H1 (cell line): ENCODE measurements around the gene CRY1. TPM values are rescaled to one million over a fixed set of nuclear protein-coding genes. Genes with fewer than 3 reads are reported as not detected.

Experiments
- CTCF ChIA-PET: fragments of 300-600 bp; sonication (Branson Sonifier 250); formaldehyde crosslinking; loops from one replicate; lab custom pipeline; 2021; ENCODE audit not compliant: partially characterized antibody; lab: Charles Lee
- POLR2A ChIA-PET: fragments of 300-600 bp; sonication (Branson Sonifier 250); formaldehyde crosslinking; loops from one replicate; lab custom pipeline; 2021; ENCODE audit warnings: inconsistent platforms; ENCODE audit not compliant: partially characterized antibody; lab: Charles Lee
- DNase-seq, 2 experiments: peaks; one replicate each; pipeline versions ENCODE4 v3.0.0 to v3.0.0-alpha.2; 2010 to 2022; ENCODE audit warnings: low spot score in 2 of 2, low read depth in 1 of 2, mixed read lengths in 1 of 2
- FAIRE-seq: peaks from 2 replicates; lab custom pipeline; 2011; peaks lifted over from hg19 to GRCh38; lab: Jason Lieb, UNC
- H2AFZ ChIP-seq: 2 replicates; pipeline ENCODE4 v1.8.1; 2012; ENCODE audit warnings: low read length, inconsistent platforms
- H2AK5ac ChIP-seq: 2 replicates; pipeline ENCODE4 v1.6.1; 2013; ENCODE audit warnings: low read depth, low read length
- H2BK120ac ChIP-seq: replicated peaks from 2 replicates; pipeline ENCODE3; 2013; ENCODE audit warnings: low read depth, low read length, inconsistent platforms
- H2BK12ac ChIP-seq: 2 replicates; pipeline ENCODE4 v1.6.1; 2013; ENCODE audit warnings: low read depth, low read length
- H2BK15ac ChIP-seq: 2 replicates; pipeline ENCODE4 v1.6.1; 2013; ENCODE audit warnings: low read length
- H2BK20ac ChIP-seq: 2 replicates; pipeline ENCODE4 v1.6.1; 2013; ENCODE audit warnings: low read length
- H2BK5ac ChIP-seq: 2 replicates; pipeline ENCODE4 v1.6.1; 2013; ENCODE audit warnings: low read depth, low read length
- H3K14ac ChIP-seq: 2 replicates; pipeline ENCODE4 v1.6.1; 2013; ENCODE audit warnings: inconsistent platforms; ENCODE audit not compliant: insufficient read length
- H3K18ac ChIP-seq: 2 replicates; pipeline ENCODE4 v1.6.1; 2013; ENCODE audit warnings: low read length; ENCODE audit errors: extremely low read depth
- H3K23ac ChIP-seq: 2 replicates; pipeline ENCODE4 v1.6.1; 2013; ENCODE audit warnings: inconsistent platforms; ENCODE audit not compliant: insufficient read length
- H3K23me2 ChIP-seq: 2 replicates; pipeline ENCODE4 v1.6.1; 2013; ENCODE audit warnings: low read depth, low read length
- H3K27ac ChIP-seq: 2 replicates; pipeline ENCODE4 v1.6.1; 2011; ENCODE audit warnings: low read depth, low read length, inconsistent platforms
- H3K27me3 ChIP-seq, 4 experiments: replicated peaks in 1 of 4; 1 replicate in 1 of 4; 2 replicates in 3 of 4; pipeline versions ENCODE4 v1.6.1 to v1.8.1; 2011 to 2013; ENCODE audit warnings: low read length in 3 of 4, mild to moderate bottlenecking in 3 of 4, inconsistent platforms in 2 of 4, mixed read lengths in 2 of 4, moderate library complexity in 1 of 4; ENCODE audit not compliant: control insufficient read depth in 3 of 4, insufficient read depth in 3 of 4; ENCODE audit errors: extremely low read depth in 1 of 4
- H3K36me3 ChIP-seq, 4 experiments: 2 replicates each; pipeline versions ENCODE4 v1.6.1 to v1.8.1; 2011 to 2013; ENCODE audit warnings: mild to moderate bottlenecking in 4 of 4, low read length in 3 of 4, moderate library complexity in 2 of 4, control low read depth in 1 of 4, inconsistent platforms in 1 of 4; ENCODE audit not compliant: insufficient read depth in 4 of 4, control insufficient read depth in 2 of 4
- H3K4ac ChIP-seq: replicated peaks from 2 replicates; pipeline ENCODE3; 2013; ENCODE audit warnings: low read length, low read depth, mixed read lengths, inconsistent platforms; ENCODE audit not compliant: insufficient read length
- H3K4me1 ChIP-seq, 4 experiments: replicated peaks in 1 of 4; 1 replicate in 1 of 4; 2 replicates in 3 of 4; pipeline versions ENCODE4 v1.6.1 to v1.8.1; 2011 to 2013; ENCODE audit warnings: low read length in 3 of 4, inconsistent platforms in 2 of 4, mixed read lengths in 1 of 4; ENCODE audit not compliant: insufficient read depth in 4 of 4, control insufficient read depth in 3 of 4
- H3K4me2 ChIP-seq, 2 experiments: 2 replicates each; pipeline versions ENCODE4 v1.6.1 to v1.8.1; 2011 to 2013; ENCODE audit warnings: low read depth in 2 of 2, low read length in 2 of 2, control low read depth in 1 of 2, inconsistent platforms in 1 of 2, mild to moderate bottlenecking in 1 of 2; ENCODE audit not compliant: insufficient read depth in 1 of 2
- H3K4me3 ChIP-seq, 4 experiments: fragments of 200-600, 300-600 bp in 1 of 4; sonication (generic), shearing (Covaris generic), sonication (Bioruptor Twin) in 1 of 4; 2 replicates each; pipeline versions ENCODE4 v1.5.1 to v1.8.1; 2011 to 2016; ENCODE audit warnings: low read length in 4 of 4, low read depth in 3 of 4, control low read depth in 2 of 4, inconsistent platforms in 2 of 4, mild to moderate bottlenecking in 2 of 4, mixed read lengths in 1 of 4, moderate library complexity in 1 of 4; ENCODE audit not compliant: insufficient read depth in 2 of 4; ENCODE audit errors: extremely low read depth in 1 of 4
- H3K56ac ChIP-seq: replicated peaks from 2 replicates; pipeline ENCODE3; 2013; ENCODE audit warnings: low read depth, mild to moderate bottlenecking, mixed read lengths, low read length, inconsistent platforms; ENCODE audit not compliant: insufficient read length
- H3K79me1 ChIP-seq: 2 replicates; pipeline ENCODE4 v1.6.1; 2013; ENCODE audit warnings: low read depth, low read length, control low read depth
- H3K79me2 ChIP-seq, 2 experiments: 2 replicates each; pipeline versions ENCODE4 v1.6.1 to v1.8.1; 2012 to 2013; ENCODE audit warnings: low read length in 2 of 2, mild to moderate bottlenecking in 2 of 2, inconsistent platforms in 1 of 2; ENCODE audit not compliant: insufficient read depth in 2 of 2, control insufficient read depth in 1 of 2
- H3K9ac ChIP-seq, 4 experiments: replicated peaks in 1 of 4; 1 replicate in 1 of 4; 2 replicates in 3 of 4; pipeline versions ENCODE4 v1.6.1 to v1.8.1; 2011 to 2013; ENCODE audit warnings: low read depth in 3 of 4, low read length in 3 of 4, control low read depth in 2 of 4, mild to moderate bottlenecking in 2 of 4, moderate library complexity in 2 of 4, inconsistent platforms in 1 of 4; ENCODE audit errors: extremely low read depth in 1 of 4
- H3K9me3 ChIP-seq, 2 experiments: 2 replicates each; pipeline versions ENCODE4 v1.6.1 to v1.8.1; 2012 to 2013; ENCODE audit warnings: mild to moderate bottlenecking in 2 of 2, moderate library complexity in 2 of 2, control low read depth in 1 of 2, inconsistent platforms in 1 of 2, low read depth in 1 of 2, low read length in 1 of 2, mixed read lengths in 1 of 2; ENCODE audit not compliant: insufficient read depth in 2 of 2
- H4K20me1 ChIP-seq, 2 experiments: replicated peaks in 1 of 2; 2 replicates each; pipeline versions ENCODE3 to v1.8.1; 2011 to 2013; ENCODE audit warnings: inconsistent platforms in 2 of 2, low read length in 2 of 2, mild to moderate bottlenecking in 1 of 2; ENCODE audit not compliant: insufficient read depth in 2 of 2, control insufficient read depth in 1 of 2
- H4K5ac ChIP-seq: 2 replicates; pipeline ENCODE4 v1.6.1; 2013; ENCODE audit warnings: low read length, low read depth, mixed read lengths, inconsistent platforms; ENCODE audit not compliant: insufficient read length
- H4K8ac ChIP-seq: 2 replicates; pipeline ENCODE4 v1.8.0; 2013; ENCODE audit warnings: mild to moderate bottlenecking, moderate library complexity, low read length, inconsistent platforms; ENCODE audit not compliant: insufficient read depth; ENCODE audit errors: extremely low read depth
- H4K91ac ChIP-seq: replicated peaks from 2 replicates; pipeline ENCODE3; 2013; ENCODE audit warnings: low read length, mixed read lengths, inconsistent platforms; ENCODE audit not compliant: insufficient read length
- ASH2L ChIP-seq: fragments of 200-600, 300-600 bp; sonication (generic); IDR thresholded peaks from one replicate; pipeline ENCODE4 v1.7.1; 2017; ENCODE audit warnings: low read length
- CBX5 ChIP-seq: fragments of 300-800, 300-1000 bp; sonication (generic); IDR thresholded peaks from 2 replicates; pipeline ENCODE4 v1.7.1; 2016; ENCODE audit warnings: antibody characterized with exemption, low read length, low read depth
- GABPA ChIP-seq: IDR thresholded peaks from 2 replicates; pipeline ENCODE4 v1.6.1; 2011; ENCODE audit warnings: mild to moderate bottlenecking, low read length, moderate library complexity, borderline replicate concordance; ENCODE audit not compliant: insufficient read depth
- JUN ChIP-seq: IDR thresholded peaks from 2 replicates; pipeline ENCODE4 v1.6.1; 2011; ENCODE audit warnings: low read depth, mild to moderate bottlenecking, improper control_type of control experiment, low read length
- JUND ChIP-seq: IDR thresholded peaks from 2 replicates; pipeline ENCODE4 v1.6.1; 2011; ENCODE audit warnings: mild to moderate bottlenecking, improper control_type of control experiment, low read length
- KDM5A ChIP-seq: fragments of 200-600 bp; IDR thresholded peaks from 2 replicates; pipeline ENCODE4 v1.7.1; 2012; ENCODE audit warnings: mild to moderate bottlenecking, low read length, inconsistent platforms, mixed read lengths
- MAFK ChIP-seq: IDR thresholded peaks from 2 replicates; pipeline ENCODE4 v1.6.1; 2012; ENCODE audit warnings: low read depth, mild to moderate bottlenecking, improper control_type of control experiment, low read length
- POLR2A ChIP-seq, 2 experiments: IDR thresholded peaks; 1 replicate in 1 of 2; 2 replicates in 1 of 2; pipeline ENCODE4 v1.6.1; 2011; ENCODE audit warnings: low read depth in 2 of 2, low read length in 2 of 2, mild to moderate bottlenecking in 2 of 2; ENCODE audit errors: control extremely low read depth in 1 of 2
- RAD21 ChIP-seq, 2 experiments: IDR thresholded peaks in 1 of 2; conservative IDR thresholded peaks in 1 of 2; 2 replicates each; pipeline ENCODE4 v1.6.1; 2011; ENCODE audit warnings: low read depth in 2 of 2, low read length in 2 of 2, improper control_type of control experiment in 1 of 2, inconsistent platforms in 1 of 2, mild to moderate bottlenecking in 1 of 2, moderate library complexity in 1 of 2
- RBBP5 ChIP-seq: IDR thresholded peaks from 2 replicates; pipeline ENCODE4 v1.7.1; 2012; ENCODE audit warnings: low read depth, mild to moderate bottlenecking, inconsistent platforms, low read length, moderate library complexity, borderline replicate concordance
- SAP30 ChIP-seq: fragments of 300-600 bp; sonication (generic); IDR thresholded peaks from 2 replicates; pipeline ENCODE4 v1.7.1; 2012; ENCODE audit warnings: low read length, moderate library complexity, mild to moderate bottlenecking, inconsistent platforms; ENCODE audit not compliant: insufficient read depth, insufficient replicate concordance
- SIN3A ChIP-seq, 2 experiments: IDR thresholded peaks in 1 of 2; conservative IDR thresholded peaks in 1 of 2; 2 replicates each; pipeline ENCODE4 v1.6.1; 2011 to 2012; ENCODE audit warnings: low read length in 2 of 2, improper control_type of control experiment in 1 of 2, low read depth in 1 of 2, mild to moderate bottlenecking in 1 of 2
- SIX5 ChIP-seq: IDR thresholded peaks from 2 replicates; pipeline ENCODE4 v1.6.1; 2011; ENCODE audit warnings: mild to moderate bottlenecking, low read depth, low read length
- TAF1 ChIP-seq: IDR thresholded peaks from 2 replicates; pipeline ENCODE4 v1.6.1; 2011; ENCODE audit warnings: mild to moderate bottlenecking, low read depth, low read length
- YY1 ChIP-seq: IDR thresholded peaks from 2 replicates; pipeline ENCODE4 v1.6.1; 2011; ENCODE audit warnings: low read depth, mild to moderate bottlenecking, low read length
- WGBS, 2 experiments: shearing (Covaris generic) in 1 of 2; methylation state at CpG; one replicate each; pipeline versions ENCODE4 v1.1.6 to v1.1.7; 2013 to 2015; ENCODE audit warnings: low lambda C conversion rate in 2 of 2, mixed read lengths in 2 of 2, inconsistent platforms in 1 of 2, low coverage in 1 of 2, missing lambda C conversion rate in 1 of 2; ENCODE audit not compliant: insufficient replicate concordance in 2 of 2, insufficient coverage in 1 of 2, insufficient read length in 1 of 2; ENCODE audit errors: extremely low coverage in 1 of 2, missing lambda C conversion rate in 1 of 2; 5-methylcytosine and 5-hydroxymethylcytosine counted together
- polyA plus RNA-seq, 7 experiments: library from polyadenylated mRNA; depleted of rRNA in 3 of 7; stranded (reverse) in 5 of 7; unstranded in 2 of 7; fragments of >200 nt in 5 of 7; fragments of 200-250 nt in 2 of 7; gene quantifications; 1 replicate in 5 of 7; 2 replicates in 1 of 7; 4 replicates in 1 of 7; pipeline versions ENCODE4 v1.2.1 to v1.2.3, GENCODE V29; 2011 to 2013; ENCODE audit warnings: missing spikeins in 2 of 7, mixed read lengths in 2 of 7
- total RNA-seq: library from RNA; stranded (reverse); fragmentation: NEBNext Ultra II Directional; extraction: Animal tissue kit (Norgen Biotek cat#: 25700); gene quantifications from 2 replicates; pipeline ENCODE4 v1.2.1, GENCODE V29; 2021

CRY1 gene
- total and polyA plus RNA-seq, 2 of the 8 experiments (the other 6 are each of a cell fraction or from before 2014, with no cell fraction given): 13.6 to 25.1 TPM

GRCh38 chr12:106982229-106982628, 111.1 kb downstream of the CRY1 start:
- Histone ChIP-seq H3K4me3 (no peak overlapping the region), H3K23me2 (peaks cover 4% of the 10 kb centered on the region; the same call in 1 of the 2 replicates), H3K79me2 (no peaks in the 10 kb centered on the region), H2BK5ac (no peak overlapping the region), H2BK12ac (no peak overlapping the region), H4K91ac (no peak overlapping the region), H2AK5ac (no peak overlapping the region), H4K8ac (no peak overlapping the region), H3K27ac (no peak overlapping the region), H4K20me1 (no peaks in the 10 kb centered on the region), H2AFZ (no peak overlapping the region), H3K4me1 (peaks cover 0 to 5% (median 1%) of the 10 kb centered on the region in 4 experiments; a peak in 2 of 7 replicates), H3K4ac (no peak overlapping the region), H3K9ac (no peak overlapping the region), H4K5ac (no peak overlapping the region), H3K27me3 (no peaks in the 10 kb centered on the region; a peak in 1 of 7 replicates), H3K4me2 (no peak overlapping the region), H2BK120ac (no peak overlapping the region), H2BK20ac (no peak overlapping the region), H3K14ac (no peak overlapping the region), H3K56ac (no peak overlapping the region), H3K36me3 (peaks cover 0 to 4% (median 0%) of the 10 kb centered on the region in 4 experiments; a peak in 2 of 8 replicates), H3K23ac (no peak overlapping the region), H3K79me1 (no peaks in the 10 kb centered on the region), H3K9me3 (no peaks in the 10 kb centered on the region), H3K18ac (no peak overlapping the region), H2BK15ac (no peak overlapping the region)
- WGBS, 2 experiments: 82% methylated on average over 1 of the region's 1 CpG; no CpG with 5 or more reads in 1 of the 2 experiments
- DNase-seq: no peak
- ChIA-PET POLR2A (no interaction called here), CTCF (no interaction called here)
- no peak for FAIRE-seq
- TF ChIP-seq SIN3A (conservative IDR thresholded peaks at IDR 0.05 in 1 of 2, IDR thresholded peaks at IDR 0.05 in 1 of 2; ENCODE audit: low read depth in 1 of 2, low read length in 2 of 2) (no peak), POLR2A (IDR thresholded peaks at IDR 0.05; ENCODE audit: control extremely low read depth in 1 of 2, low read depth in 2 of 2, low read length in 2 of 2) (no peak), SAP30 (no peak), GABPA (no peak), TAF1 (no peak), CBX5 (no peak), KDM5A (no peak), SIX5 (no peak), JUN (no peak), JUND (no peak), MAFK (no peak), RBBP5 (no peak), YY1 (no peak), ASH2L (no peak), RAD21 (IDR thresholded peaks at IDR 0.05 in 1 of 2, conservative IDR thresholded peaks at IDR 0.05 in 1 of 2; ENCODE audit: low read depth in 2 of 2, low read length in 2 of 2) (no peak)
